CD14-positive monocyte (primary cell): ENCODE data around the gene TMCC1. TPM values are rescaled to one million over a fixed set of nuclear protein-coding genes. Genes with fewer than 3 reads are reported as not detected.

Experiments used
- DNase-seq, 3 donors: peaks; one replicate each; pipeline ENCODE4 v3.0.0-alpha.2; 2011 to 2022
- H2AFZ ChIP-seq: 2 replicates; pipeline ENCODE4 v1.6.0; 2012; ENCODE audit warnings: mild to moderate bottlenecking, low read depth, low read length, inconsistent platforms; ENCODE audit not compliant: insufficient read depth, poor library complexity, severe bottlenecking
- H3K27ac ChIP-seq, 2 donors: 1 replicate in 1 of 2; 2 replicates in 1 of 2; pipeline ENCODE4 v1.5.1; 2012 to 2013; ENCODE audit warnings: low read length in 2 of 2, control low read depth in 1 of 2, inconsistent platforms in 1 of 2, low read depth in 1 of 2, mild to moderate bottlenecking in 1 of 2
- H3K27me3 ChIP-seq, 2 donors: one replicate each; pipeline versions ENCODE4 v1.6.0 to v1.6.1; 2011 to 2013; ENCODE audit warnings: low read length in 2 of 2; ENCODE audit not compliant: control insufficient read depth in 2 of 2, insufficient read depth in 2 of 2
- H3K36me3 ChIP-seq, 2 donors: replicated peaks in 1 of 2; 1 replicate in 1 of 2; 2 replicates in 1 of 2; pipeline versions ENCODE4 v1.5.1 to v1.6.1; 2012 to 2013; ENCODE audit warnings: low read length in 2 of 2, control low read depth in 1 of 2, inconsistent platforms in 1 of 2, mild to moderate bottlenecking in 1 of 2; ENCODE audit not compliant: insufficient read depth in 2 of 2, control insufficient read depth in 1 of 2
- H3K4me1 ChIP-seq, 2 donors: 1 replicate in 1 of 2; 2 replicates in 1 of 2; pipeline versions ENCODE4 v1.5.1 to v1.6.1; 2012 to 2013; ENCODE audit warnings: low read length in 2 of 2, control low read depth in 1 of 2, inconsistent platforms in 1 of 2, mild to moderate bottlenecking in 1 of 2, moderate library complexity in 1 of 2; ENCODE audit not compliant: insufficient read depth in 2 of 2, control insufficient read depth in 1 of 2
- H3K4me2 ChIP-seq: replicated peaks from 2 replicates; pipeline ENCODE3; 2012; ENCODE audit warnings: low read length, moderate library complexity, mild to moderate bottlenecking; ENCODE audit not compliant: poor library complexity, severe bottlenecking; ENCODE audit errors: extremely low read depth
- H3K4me3 ChIP-seq, 3 experiments: fragments of 200-600 bp in 1 of 3; sonication (generic) in 1 of 3; replicated peaks in 1 of 3; 1 replicate in 2 of 3; 2 replicates in 1 of 3; pipeline ENCODE4 v1.5.1; 2011 to 2013; ENCODE audit warnings: low read length in 3 of 3, mild to moderate bottlenecking in 3 of 3, control low read depth in 2 of 3, low read depth in 2 of 3, inconsistent platforms in 1 of 3, moderate library complexity in 1 of 3
- H3K79me2 ChIP-seq: 2 replicates; pipeline ENCODE4 v1.6.0; 2012; ENCODE audit warnings: mild to moderate bottlenecking, control low read depth, inconsistent platforms, low read length, moderate library complexity; ENCODE audit not compliant: insufficient read depth
- H3K9ac ChIP-seq: 2 replicates; pipeline ENCODE4 v1.6.0; 2017; ENCODE audit warnings: low read length, mild to moderate bottlenecking; ENCODE audit not compliant: insufficient read depth, poor library complexity, severe bottlenecking
- H3K9me3 ChIP-seq, 2 donors: replicated peaks in 1 of 2; 1 replicate in 1 of 2; 2 replicates in 1 of 2; pipeline versions ENCODE4 v1.5.1 to v1.6.1; 2012 to 2013; ENCODE audit warnings: low read length in 2 of 2, control low read depth in 1 of 2; ENCODE audit not compliant: control insufficient read depth in 1 of 2, insufficient read depth in 1 of 2
- H4K20me1 ChIP-seq: 2 replicates; pipeline ENCODE4 v1.6.0; 2012; ENCODE audit warnings: mild to moderate bottlenecking, low read length, control low read depth, moderate library complexity; ENCODE audit not compliant: insufficient read depth
- H3K27ac Mint-ChIP-seq, 7 donors: one replicate each; pipeline ENCODE4 v1.8.0; 2020; ENCODE audit warnings: mild to moderate bottlenecking in 7 of 7, mixed read lengths in 7 of 7, moderate library complexity in 6 of 7, inconsistent platforms in 2 of 7
- H3K27me3 Mint-ChIP-seq, 3 donors: one replicate each; pipeline ENCODE4 v1.8.0; 2021 to 2022; ENCODE audit warnings: low read depth in 3 of 3, mild to moderate bottlenecking in 3 of 3, mixed read lengths in 3 of 3, moderate library complexity in 3 of 3, inconsistent platforms in 1 of 3
- H3K36me3 Mint-ChIP-seq, 2 donors: one replicate each; pipeline ENCODE4 v1.8.0; 2020; ENCODE audit warnings: mixed read lengths in 2 of 2, inconsistent platforms in 1 of 2, mild to moderate bottlenecking in 1 of 2
- H3K4me1 Mint-ChIP-seq: one replicate; pipeline ENCODE4 v1.8.0; 2020; ENCODE audit warnings: mild to moderate bottlenecking, mixed read lengths
- H3K4me3 Mint-ChIP-seq, 2 donors: one replicate each; pipeline ENCODE4 v1.8.0; 2020; ENCODE audit warnings: mild to moderate bottlenecking in 2 of 2, mixed read lengths in 2 of 2, moderate library complexity in 1 of 2
- H3K9me3 Mint-ChIP-seq, 7 donors: one replicate each; pipeline ENCODE4 v1.8.0; 2020 to 2022; ENCODE audit warnings: mixed read lengths in 7 of 7, mild to moderate bottlenecking in 6 of 7, moderate library complexity in 6 of 7, inconsistent platforms in 2 of 7
- WGBS: methylation state at CpG from one replicate; pipeline ENCODE4 v1.1.5; 2013; ENCODE audit warnings: missing lambda C conversion rate; ENCODE audit not compliant: insufficient coverage; 5-methylcytosine and 5-hydroxymethylcytosine counted together
- intact Hi-C, 2 donors: fragments of 100-400 bp; cut with micrococcal nuclease; formaldehyde crosslinking; loops; one replicate each; pipeline versions ENCODE4 v1.15.0 to v1.15.1; 2023
- polyA plus RNA-seq, 3 donors: library from polyadenylated mRNA; depleted of rRNA in 1 of 3; unstranded in 2 of 3; stranded (reverse) in 1 of 3; fragments of 300-500 nt in 2 of 3; fragments of >200 nt in 1 of 3; fragmentation: Illumina TruSeq in 2 of 3; gene quantifications; 1 replicate in 2 of 3; 2 replicates in 1 of 3; pipeline ENCODE4 v1.2.3, GENCODE V29; 2012 to 2021
- TF ChIP-seq, protein P1 (sequence below): fragments of 200-600 bp; IDR thresholded peaks from one replicate; pipeline ENCODE4 v1.8.0; 2022; ENCODE audit warnings: antibody characterized with exemption, mild to moderate bottlenecking

The TMCC1 gene
- polyA plus RNA-seq, 3 donors: 5.0 to 10.2 (median 5.0) TPM

DNA sequence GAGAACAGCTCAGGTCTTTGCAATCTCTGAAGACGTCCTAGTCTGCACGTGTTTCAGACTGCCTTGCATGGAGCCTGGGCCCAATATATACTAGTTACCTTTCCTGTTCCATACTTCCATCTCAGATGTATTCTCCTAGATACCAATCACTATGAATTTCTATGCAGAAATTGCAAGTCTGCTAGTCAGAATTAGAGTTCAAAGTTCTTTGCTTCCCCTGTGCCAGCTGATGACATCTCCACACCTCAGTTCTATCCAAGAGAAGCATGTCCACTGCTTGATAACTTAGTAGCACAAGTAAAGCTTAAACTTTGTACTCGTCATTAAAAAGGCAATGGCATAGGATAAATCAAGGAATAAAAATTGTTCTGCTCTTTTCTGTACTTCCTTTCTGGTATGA, 153.4 kb downstream of the TMCC1 start:
- Histone ChIP-seq H3K9ac (no peak overlapping the region), H4K20me1 (peaks cover 35% of the 10 kb centered on the region), H3K9me3 (no peaks in the 10 kb centered on the region), H3K36me3 (no peaks in the 10 kb centered on the region), H2AFZ (no peak overlapping the region), H3K4me1 (peaks cover 0 to 3% of the 10 kb centered on the region in 2 donors), H3K27ac (peak overlapping the region in 1 of 2 donors; percentile 14), H3K79me2 (no peaks in the 10 kb centered on the region), H3K27me3 (no peaks in the 10 kb centered on the region), H3K4me3 (no peak overlapping the region), H3K4me2 (no peak overlapping the region)
- no peak for DNase-seq
- Mint-ChIP-seq H3K27ac (peak overlapping the region in 1 of 7 donors; percentile 55), H3K27me3 (no peaks in the 10 kb centered on the region), H3K4me3 (no peak overlapping the region), H3K4me1 (peaks cover 22% of the 10 kb centered on the region), H3K9me3 (no peaks in the 10 kb centered on the region), H3K36me3 (peaks cover 5 to 6% of the 10 kb centered on the region in 2 donors)
- intact Hi-C loops: no loop called here
- WGBS: 90% methylated on average over 2 of the region's 3 CpGs
- TF ChIP-seq, protein P1, sequence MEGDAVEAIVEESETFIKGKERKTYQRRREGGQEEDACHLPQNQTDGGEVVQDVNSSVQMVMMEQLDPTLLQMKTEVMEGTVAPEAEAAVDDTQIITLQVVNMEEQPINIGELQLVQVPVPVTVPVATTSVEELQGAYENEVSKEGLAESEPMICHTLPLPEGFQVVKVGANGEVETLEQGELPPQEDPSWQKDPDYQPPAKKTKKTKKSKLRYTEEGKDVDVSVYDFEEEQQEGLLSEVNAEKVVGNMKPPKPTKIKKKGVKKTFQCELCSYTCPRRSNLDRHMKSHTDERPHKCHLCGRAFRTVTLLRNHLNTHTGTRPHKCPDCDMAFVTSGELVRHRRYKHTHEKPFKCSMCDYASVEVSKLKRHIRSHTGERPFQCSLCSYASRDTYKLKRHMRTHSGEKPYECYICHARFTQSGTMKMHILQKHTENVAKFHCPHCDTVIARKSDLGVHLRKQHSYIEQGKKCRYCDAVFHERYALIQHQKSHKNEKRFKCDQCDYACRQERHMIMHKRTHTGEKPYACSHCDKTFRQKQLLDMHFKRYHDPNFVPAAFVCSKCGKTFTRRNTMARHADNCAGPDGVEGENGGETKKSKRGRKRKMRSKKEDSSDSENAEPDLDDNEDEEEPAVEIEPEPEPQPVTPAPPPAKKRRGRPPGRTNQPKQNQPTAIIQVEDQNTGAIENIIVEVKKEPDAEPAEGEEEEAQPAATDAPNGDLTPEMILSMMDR: no peak

GRCh38 chr3:129739634-129740033, 153.9 kb downstream of the TMCC1 start:
- no peak for DNase-seq
- no peaks in the 10 kb centered on the region for H3K27me3 ChIP-seq

More at GRCh38 chr3:129739634-129740033, 153.9 kb downstream of the TMCC1 start:
- peaks cover 5 to 6% of the 10 kb centered on the region in 2 donors for H3K36me3 Mint-ChIP-seq
- H3K27ac Mint-ChIP-seq: peak overlapping the region in 2 of 7 donors; percentile 27 to 55
- Histone ChIP-seq H3K9me3 (no peaks in the 10 kb centered on the region), H3K79me2 (no peaks in the 10 kb centered on the region), H3K36me3 (no peaks in the 10 kb centered on the region), H3K27ac (peak overlapping the region in 1 of 2 donors; percentile 14), H3K4me1 (peaks cover 0 to 3% of the 10 kb centered on the region in 2 donors), H4K20me1 (peaks cover 30% of the 10 kb centered on the region), H3K9ac (no peak overlapping the region), H3K4me2 (no peak overlapping the region), H2AFZ (no peak overlapping the region), H3K4me3 (no peak overlapping the region)
- TF ChIP-seq, protein P1: no peak
- H3K4me3 Mint-ChIP-seq: no peak overlapping the region
- peaks cover 22% of the 10 kb centered on the region for H3K4me1 Mint-ChIP-seq
- intact Hi-C loops: no loop called here
- H3K27me3 Mint-ChIP-seq: no peaks in the 10 kb centered on the region
- no peaks in the 10 kb centered on the region for H3K9me3 Mint-ChIP-seq
- 0% methylated on average over 1 of the region's 3 CpGs for WGBS
